Glomerular endothelial cell (primary cell): ENCODE data around the gene LCE1C. TPM values are rescaled to one million over a fixed set of nuclear protein-coding genes. Genes with fewer than 3 reads are reported as not detected.

Source experiments
- DNase-seq: peaks from one replicate; pipeline ENCODE4 v3.0.0-alpha.2; 2011; ENCODE audit warnings: low read depth, low spot score; ENCODE audit errors: extremely low read depth
- total RNA-seq: library from RNA; depleted of rRNA; stranded (reverse); fragments of >200 nt; gene quantifications from 2 replicates; pipeline ENCODE4 v1.2.3, GENCODE V29; 2015

LCE1C gene
- total RNA-seq, result not detected in 2 replicates

- DNase-seq, result no peak
Measured at GRCh38 chr1:152806576-152806975, at the start of gene LCE1C. Gene LCE1C, minus strand, starts transcription at chr1:152806651. Its CDS starts 1,173 bp downstream, at chr1:152805478.

- DNase-seq, result no peak
Measured at GRCh38 chr1:152855661-152856060, 49.2 kb upstream of the LCE1C start.

- no peak for DNase-seq
Measured at GRCh38 chr1:152842556-152842955, 36.1 kb upstream of the LCE1C start, which contains the start of gene LCE6A. Gene LCE6A, plus strand, starts transcription at chr1:152842856. Its CDS starts 665 bp downstream, at chr1:152843521.

- no peak for DNase-seq
Measured at GRCh38 chr1:152836870-152837269, 30.4 kb upstream of the LCE1C start.

- no peak for DNase-seq
Measured at GRCh38 chr1:152827173-152827572, 20.7 kb upstream of the LCE1C start, which contains the start of gene LCE1A. Gene LCE1A, plus strand, starts transcription at chr1:152827473. Its CDS starts 0 bp downstream, at chr1:152827473.

- no peak for DNase-seq
Measured at GRCh38 chr1:152824964-152825363, 18.5 kb upstream of the LCE1C start.

- DNase-seq, result no peak
Measured at GRCh38 chr1:152823294-152823693, 16.8 kb upstream of the LCE1C start.

- DNase-seq, result no peak
Measured at GRCh38 chr1:152817309-152817708, 10.9 kb upstream of the LCE1C start.

GRCh38 chr1:152811671-152812070 lies 5.2 kb upstream of the LCE1C start, which contains the start of gene LCE1B:
Gene LCE1B, plus strand, starts transcription at chr1:152811971. Its CDS starts 476 bp downstream, at chr1:152812447.
- DNase-seq, result no peak

- DNase-seq, result no peak
Measured at GRCh38 chr1:152811050-152811449, 4.6 kb upstream of the LCE1C start.

GRCh38 chr1:152801333-152801732 lies 5.1 kb downstream of the LCE1C start:
- DNase-seq, result no peak

- DNase-seq, result no peak
Measured at GRCh38 chr1:152796421-152796820, 10.0 kb downstream of the LCE1C start, which contains the start of gene LCE1D. Gene LCE1D, plus strand, starts transcription at chr1:152796721. Its CDS starts 1,074 bp downstream, at chr1:152797795.

GRCh38 chr1:152795686-152796085 lies 10.8 kb downstream of the LCE1C start:
- DNase-seq, result no peak

GRCh38 chr1:152786077-152786476 lies 20.4 kb downstream of the LCE1C start, which contains the start of gene LCE1E:
Gene LCE1E, plus strand, starts transcription at chr1:152786257. Its CDS starts 1,043 bp downstream, at chr1:152787300.
- no peak for DNase-seq

GRCh38 chr1:152783095-152783494 lies 23.4 kb downstream of the LCE1C start:
- DNase-seq, result no peak

GRCh38 chr1:152777510-152778137 lies 28.8 kb downstream of the LCE1C start:
- no peak for DNase-seq

GRCh38 chr1:152776361-152776760 lies 30.1 kb downstream of the LCE1C start:
- DNase-seq, result no peak

- DNase-seq, result no peak
Measured at GRCh38 chr1:152774875-152775274, 31.6 kb downstream of the LCE1C start, which contains the start of gene LCE1F. Gene LCE1F, plus strand, starts transcription at chr1:152775140. Its CDS starts 1,232 bp downstream, at chr1:152776372.

GRCh38 chr1:152770411-152770810 lies 36.0 kb downstream of the LCE1C start:
- DNase-seq, result no peak

GRCh38 chr1:152768847-152769533 lies 37.5 kb downstream of the LCE1C start:
- DNase-seq, result no peak

- no peak for DNase-seq
Measured at GRCh38 chr1:152761609-152762213, 44.7 kb downstream of the LCE1C start.
